ENCODE data around the gene PRRG2. TPM values are rescaled to one million over a fixed set of nuclear protein-coding genes. Genes with fewer than 3 reads are reported as not detected.

Gene PRRG2
- total RNA-seq, 1 experiment from 2014 or later: 3.3 TPM

DNA sequence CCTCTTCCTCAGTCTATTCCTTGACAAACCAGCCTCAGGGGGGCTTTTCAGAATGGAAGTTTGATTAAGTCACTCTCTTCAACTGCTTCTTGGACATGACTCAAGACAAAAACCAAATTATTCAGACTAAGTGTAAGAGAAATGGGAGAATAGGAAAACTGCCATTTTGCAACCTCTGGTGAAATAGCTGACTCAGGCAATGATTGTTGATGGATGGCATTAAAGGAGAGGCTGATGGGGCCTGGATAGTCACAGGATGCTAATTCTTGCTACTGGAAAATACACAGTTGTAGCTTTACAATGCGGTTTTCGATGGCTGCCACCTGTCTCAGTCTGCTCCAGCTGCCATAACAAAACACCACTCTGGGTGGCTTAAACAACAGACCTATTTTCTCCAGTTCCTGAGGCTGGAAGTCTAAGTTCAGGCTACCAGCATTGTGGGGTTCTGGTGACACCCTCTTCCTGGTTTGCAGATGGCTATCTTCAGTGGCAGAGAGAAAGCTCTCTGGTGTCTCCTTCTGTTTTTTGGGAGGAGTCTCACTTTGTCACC lies 6.8 kb upstream of the PRRG2 start:
- Histone ChIP-seq H3K23ac (ENCODE audit: insufficient read length, low read depth, low read length) (no peak overlapping the region), H3K56ac (ENCODE audit: insufficient read length, low read depth, low read length) (no peak overlapping the region), H2BK20ac (ENCODE audit: low read depth, low read length, poor library complexity, severe bottlenecking) (no peak overlapping the region), H2AFZ (ENCODE audit: low read length) (no peak overlapping the region), H4K20me1 (ENCODE audit: control insufficient read depth, insufficient read depth, insufficient read length) (no peaks in the 10 kb centered on the region), H3K4me2 (ENCODE audit: insufficient read depth, insufficient read length, low read length) (no peak overlapping the region), H3K79me2 (ENCODE audit: insufficient read depth, low read length) (peaks cover 3% of the 10 kb centered on the region; the same call in 1 of the 2 replicates), H3K27ac (ENCODE audit: insufficient read length, low read depth, low read length) (no peak overlapping the region), H2BK5ac (ENCODE audit: insufficient read length, low read length) (no peak overlapping the region), H4K5ac (ENCODE audit: insufficient read length, low read depth, low read length) (no peak overlapping the region), H2BK120ac (ENCODE audit: low read depth, low read length, poor library complexity, severe bottlenecking) (no peak overlapping the region), H4K91ac (ENCODE audit: insufficient read length, low read depth, low read length) (no peak overlapping the region), H3T11ph (ENCODE audit: low read length) (no peak overlapping the region), H4K8ac (replicated peaks; ENCODE audit: insufficient read length, low read depth, low read length) (no peak overlapping the region), H3K18ac (ENCODE audit: insufficient read length, low read depth, low read length) (no peak overlapping the region), H3K4ac (ENCODE audit: low read depth, low read length) (no peak overlapping the region), H3K4me1 (ENCODE audit: insufficient read depth, low read length) (no peaks in the 10 kb centered on the region), H3K14ac (ENCODE audit: insufficient read depth, low read length) (no peak overlapping the region), H2BK12ac (ENCODE audit: insufficient read length, low read depth, low read length) (no peak overlapping the region), H3K23me2 (ENCODE audit: insufficient read length, low read depth, low read length, poor library complexity, severe bottlenecking) (no peaks in the 10 kb centered on the region), H3K9me3 (ENCODE audit: control insufficient read depth, low read depth, low read length) (no peaks in the 10 kb centered on the region), H3K9ac (ENCODE audit: extremely low read depth, insufficient read length, low read length) (no peak overlapping the region), H2AK5ac (ENCODE audit: insufficient read length, low read length) (no peak overlapping the region), H3K79me1 (ENCODE audit: insufficient read depth, low read depth, low read length, poor library complexity, severe bottlenecking) (no peaks in the 10 kb centered on the region), H3K27me3 (ENCODE audit: insufficient read depth, low read length) (no peaks in the 10 kb centered on the region), H2BK15ac (ENCODE audit: low read depth, low read length) (no peak overlapping the region)
- no peak for TF ChIP-seq CTCF (conservative IDR thresholded peaks at IDR 0.05)
- Mint-ChIP-seq H3K4me3 (no peak overlapping the region), H3K27ac (no peak overlapping the region), H3K36me3 (ENCODE audit: insufficient read depth in 1 of 3, low read depth in 3 of 3) (peaks cover 2 to 20% (median 12%) of the 10 kb centered on the region in 3 experiments; a peak in 5 of 7 replicates), H3K27me3 (ENCODE audit: low read depth) (no peaks in the 10 kb centered on the region), H3K9me3 (no peaks in the 10 kb centered on the region), H3K4me1 (peaks cover 17 to 20% of the 10 kb centered on the region in 2 experiments)
- WGBS (ENCODE audit: extremely low coverage, insufficient read length, low lambda C conversion rate): no CpG with 5 or more reads among the region's 2 CpGs
- DNase-seq: no peak

All from H9 (cell line).